K562 (cell line): ENCODE measurements around the gene ZNF276. TPM values are rescaled to one million over a fixed set of nuclear protein-coding genes. Genes with fewer than 3 reads are reported as not detected.
A peak's percentile ranks its signal among the peaks of the same experiment; 100 is the strongest.

ENCODE experiments used
- ATAC-seq: fragments of 200-7000 bp; cut with Tn5 transposase; 3 replicates; pipeline ENCODE4 v1.9.1; 2020; ENCODE audit warnings: moderate library complexity
- BruUV-seq: library from RNA; stranded (reverse); fragments of 400-500 nt; replicated peaks from 2 replicates; lab custom pipeline; 2021; lab: Mats Ljungman, UMichigan
- CTCF ChIA-PET: fragments of 300-600 bp; formaldehyde crosslinking; extraction: SDS; loops from one replicate; lab custom pipeline; 2021; ENCODE audit warnings: low intra/inter-chr PET ratio; lab: Yijun Ruan, JAX
- POLR2A ChIA-PET: fragments of 300-600, 350-650 bp; sonication (Branson Sonifier 250); formaldehyde crosslinking; extraction: SDS; loops from one replicate; lab custom pipeline; 2021; ENCODE audit warnings: antibody characterized with exemption, inconsistent platforms; lab: Yijun Ruan, JAX
- DNase-seq, 4 experiments: peaks; one replicate each; pipeline versions ENCODE4 v3.0.0 to v3.0.0-alpha.2; 2011 to 2018; ENCODE audit warnings: low spot score in 3 of 4, mixed read lengths in 3 of 4; ENCODE audit errors: extremely low read depth in 1 of 4
- FAIRE-seq: peaks from 2 replicates; lab custom pipeline; 2011; peaks lifted over from hg19 to GRCh38; lab: Jason Lieb, UNC
- H2AFZ ChIP-seq: 2 replicates; pipeline ENCODE4 v1.6.0; 2011; ENCODE audit warnings: low read depth, low read length, control low read depth, inconsistent platforms
- H3K27ac ChIP-seq: fragments of 200-600 bp; 3 replicates; pipeline ENCODE4 v1.8.0; 2011; ENCODE audit warnings: low read depth, mild to moderate bottlenecking, control low read depth, inconsistent platforms, low read length, moderate library complexity, mixed read lengths; ENCODE audit errors: extremely low read depth
- H3K27me3 ChIP-seq, 2 experiments: fragments of 300-600 bp in 1 of 2; 2 replicates in 1 of 2; 3 replicates in 1 of 2; pipeline versions ENCODE4 v1.6.0 to v1.8.0; 2011; ENCODE audit warnings: inconsistent platforms in 2 of 2, low read length in 2 of 2, mild to moderate bottlenecking in 1 of 2, mixed read lengths in 1 of 2, moderate library complexity in 1 of 2; ENCODE audit not compliant: control insufficient read depth in 2 of 2, insufficient read depth in 2 of 2
- H3K36me3 ChIP-seq: fragments of 300-600 bp; 3 replicates; pipeline ENCODE4 v1.8.0; 2011; ENCODE audit warnings: mild to moderate bottlenecking, low read length, inconsistent platforms; ENCODE audit not compliant: control insufficient read depth, insufficient read depth
- H3K4me1 ChIP-seq, 2 experiments: fragments of 200-600 bp in 1 of 2; replicated peaks in 1 of 2; 2 replicates in 1 of 2; 3 replicates in 1 of 2; pipeline versions ENCODE4 v1.5.1 to v1.8.0; 2011; ENCODE audit warnings: inconsistent platforms in 2 of 2, low read length in 2 of 2, mild to moderate bottlenecking in 1 of 2, mixed read lengths in 1 of 2, moderate library complexity in 1 of 2; ENCODE audit not compliant: control insufficient read depth in 2 of 2, insufficient read depth in 2 of 2
- H3K4me2 ChIP-seq: 2 replicates; pipeline ENCODE4 v1.6.1; 2011; ENCODE audit warnings: low read length, control low read depth, inconsistent platforms, mixed read lengths; ENCODE audit not compliant: insufficient read depth
- H3K4me3 ChIP-seq: fragments of 200-600 bp; sonication (generic), shearing (Covaris generic); 2 replicates; pipeline ENCODE4 v1.5.1; 2016; ENCODE audit warnings: control low read depth, inconsistent platforms
- H3K79me2 ChIP-seq: fragments of 200-600 bp; 3 replicates; pipeline ENCODE4 v1.8.0; 2011; ENCODE audit warnings: low read length, inconsistent platforms; ENCODE audit not compliant: control insufficient read depth, insufficient read depth
- H3K9ac ChIP-seq, 2 experiments: 2 replicates each; pipeline versions ENCODE4 v1.6.0 to v1.6.1; 2011; ENCODE audit warnings: low read depth in 2 of 2, low read length in 2 of 2, control low read depth in 1 of 2, inconsistent platforms in 1 of 2, mild to moderate bottlenecking in 1 of 2, mixed read lengths in 1 of 2; ENCODE audit not compliant: insufficient read depth in 1 of 2
- H3K9me1 ChIP-seq: one replicate; pipeline ENCODE4 v1.6.0; 2011; ENCODE audit warnings: inconsistent platforms, mild to moderate bottlenecking, low read length, moderate library complexity; ENCODE audit not compliant: control insufficient read depth, insufficient read depth
- H3K9me3 ChIP-seq: replicated peaks from 2 replicates; pipeline ENCODE4 v1.5.1; 2011; ENCODE audit warnings: low read depth, low read length, inconsistent platforms; ENCODE audit not compliant: control insufficient read depth, insufficient read depth
- H4K20me1 ChIP-seq: replicated peaks from 2 replicates; pipeline ENCODE4 v1.6.1; 2011; ENCODE audit warnings: low read length, inconsistent platforms, mixed read lengths; ENCODE audit not compliant: control insufficient read depth, insufficient read depth
- ARID1B ChIP-seq: fragments of 450-650 bp; IDR thresholded peaks from 2 replicates; pipeline ENCODE4 v1.6.1; 2016; ENCODE audit warnings: antibody characterized with exemption, mild to moderate bottlenecking, inconsistent platforms
- CCNT2 ChIP-seq: IDR thresholded peaks from 2 replicates; pipeline ENCODE4 v1.6.1; 2011; ENCODE audit warnings: borderline replicate concordance, low read depth, mild to moderate bottlenecking, moderate library complexity, mixed read lengths, low read length; ENCODE audit not compliant: insufficient read length; ENCODE audit errors: extremely low read depth
- CXXC5 ChIP-seq: fragments of 250-450 bp; sonication (Bioruptor Pico); IDR thresholded peaks from 2 replicates; pipeline ENCODE4 v1.8.0; 2022; ENCODE audit warnings: inconsistent platforms, mild to moderate bottlenecking, moderate library complexity
- ELF2 ChIP-seq: fragments of 250-450 bp; sonication (Bioruptor Pico); IDR thresholded peaks from 2 replicates; pipeline ENCODE4 v1.5.0; 2021; ENCODE audit warnings: mild to moderate bottlenecking
- FOXM1 ChIP-seq, 2 experiments: fragments of 450-650 bp in 1 of 2; sonication (generic) in 1 of 2; formaldehyde crosslinking in 1 of 2; IDR thresholded peaks; 2 replicates each; pipeline versions ENCODE4 v1.6.1 to v1.9.0; 2017 to 2022; ENCODE audit warnings: low read depth in 2 of 2, mild to moderate bottlenecking in 2 of 2, missing genetic modification reagents in 1 of 2, moderate library complexity in 1 of 2
- GATA2 ChIP-seq: sonication (generic); formaldehyde crosslinking; IDR thresholded peaks from 2 replicates; pipeline ENCODE4 v1.4.0; 2020; ENCODE audit warnings: mild to moderate bottlenecking, missing genetic modification reagents
- MAFK ChIP-seq: IDR thresholded peaks from 2 replicates; pipeline ENCODE4 v1.6.1; 2011; ENCODE audit warnings: low read length, improper control_type of control experiment
- NRF1 ChIP-seq, 2 experiments: fragments of 450-650 bp; IDR thresholded peaks in 1 of 2; conservative IDR thresholded peaks in 1 of 2; 2 replicates each; pipeline ENCODE4 v1.6.1; 2014; ENCODE audit warnings: mild to moderate bottlenecking in 2 of 2
- PTRF ChIP-seq: fragments of 450-650 bp; IDR thresholded peaks from 2 replicates; pipeline ENCODE4 v1.6.1; 2016; ENCODE audit warnings: mild to moderate bottlenecking, missing genetic modification characterization, missing compliant biosample characterization
- SMARCC2 ChIP-seq: fragments of 450-650 bp; IDR thresholded peaks from 2 replicates; pipeline ENCODE4 v1.6.1; 2017; ENCODE audit warnings: antibody characterized with exemption, moderate library complexity, mild to moderate bottlenecking, low read depth
- ZNF316 ChIP-seq: fragments of 450-650 bp; IDR thresholded peaks from 2 replicates; pipeline ENCODE4 v1.6.1; 2016
- WGBS: fragments of 100-300 bp; shearing (Covaris generic); methylation state at CpG from one replicate; pipeline ENCODE4 v1.1.6; 2016; ENCODE audit warnings: low coverage, mixed read lengths; ENCODE audit not compliant: insufficient coverage; ENCODE audit errors: missing lambda C conversion rate; 5-methylcytosine and 5-hydroxymethylcytosine counted together
- in situ Hi-C: fragments of 300-500 bp; cut with MboI; formaldehyde crosslinking; loops from 4 replicates; pipeline ENCODE4 v1.15.0; 2018; ENCODE audit warnings: inconsistent platforms, mixed read lengths
- intact Hi-C: fragments of 100-400 bp; cut with micrococcal nuclease; formaldehyde crosslinking; loops from 2 replicates; pipeline ENCODE4 v1.14.2; 2022
- polyA plus RNA-seq, 8 experiments: library from polyadenylated mRNA; depleted of rRNA in 4 of 8; stranded (reverse) in 5 of 8; unstranded in 3 of 8; fragments of >200 nt; fragmentation: Nextera tagmentation in 2 of 8; fragmentation: Illumina TruSeq in 1 of 8; extraction: Ambion mirVana in 2 of 8; extraction: Trizol in 1 of 8; gene quantifications; 2 replicates each; pipeline versions ENCODE4 v1.2.1 to v1.2.3, GENCODE V29; 2011 to 2014; ENCODE audit warnings: inconsistent platforms in 1 of 8, missing spikeins in 1 of 8
- total RNA-seq, 7 experiments: library from RNA; depleted of rRNA in 6 of 7; stranded (reverse); fragments of >200 nt in 6 of 7; fragmentation: Illumina TruSeq in 2 of 7; extraction: Trizol in 2 of 7; gene quantifications; 2 replicates each; pipeline versions ENCODE4 v1.2.1 to v1.2.3, GENCODE V29; 2011 to 2021; ENCODE audit warnings: low replicate concordance in 1 of 7
- TF ChIP-seq, protein P1 (sequence below), 3 experiments: fragments of 200-800 bp in 1 of 3; fragments of 250-450 bp in 1 of 3; fragments of 450-650 bp in 1 of 3; sonication (Bioruptor Pico) in 1 of 3; sonication (Bioruptor generic) in 1 of 3; formaldehyde crosslinking in 1 of 3; IDR thresholded peaks; 2 replicates each; pipeline versions ENCODE4 v1.6.1 to v1.8.0; 2016 to 2022; ENCODE audit warnings: mild to moderate bottlenecking in 2 of 3, missing genetic modification characterization in 2 of 3, missing compliant biosample characterization in 1 of 3, moderate library complexity in 1 of 3
- TF ChIP-seq, protein P2 (sequence below): IDR thresholded peaks from 2 replicates; pipeline ENCODE4 v1.6.1; 2014; ENCODE audit warnings: antibody characterized with exemption

The ZNF276 gene
- total and polyA plus RNA-seq, 9 of the 15 experiments (the other 6 are each of a cell fraction or from before 2014, with no cell fraction given) = 0.49 to 43.9 (median 15.8) TPM

DNA sequence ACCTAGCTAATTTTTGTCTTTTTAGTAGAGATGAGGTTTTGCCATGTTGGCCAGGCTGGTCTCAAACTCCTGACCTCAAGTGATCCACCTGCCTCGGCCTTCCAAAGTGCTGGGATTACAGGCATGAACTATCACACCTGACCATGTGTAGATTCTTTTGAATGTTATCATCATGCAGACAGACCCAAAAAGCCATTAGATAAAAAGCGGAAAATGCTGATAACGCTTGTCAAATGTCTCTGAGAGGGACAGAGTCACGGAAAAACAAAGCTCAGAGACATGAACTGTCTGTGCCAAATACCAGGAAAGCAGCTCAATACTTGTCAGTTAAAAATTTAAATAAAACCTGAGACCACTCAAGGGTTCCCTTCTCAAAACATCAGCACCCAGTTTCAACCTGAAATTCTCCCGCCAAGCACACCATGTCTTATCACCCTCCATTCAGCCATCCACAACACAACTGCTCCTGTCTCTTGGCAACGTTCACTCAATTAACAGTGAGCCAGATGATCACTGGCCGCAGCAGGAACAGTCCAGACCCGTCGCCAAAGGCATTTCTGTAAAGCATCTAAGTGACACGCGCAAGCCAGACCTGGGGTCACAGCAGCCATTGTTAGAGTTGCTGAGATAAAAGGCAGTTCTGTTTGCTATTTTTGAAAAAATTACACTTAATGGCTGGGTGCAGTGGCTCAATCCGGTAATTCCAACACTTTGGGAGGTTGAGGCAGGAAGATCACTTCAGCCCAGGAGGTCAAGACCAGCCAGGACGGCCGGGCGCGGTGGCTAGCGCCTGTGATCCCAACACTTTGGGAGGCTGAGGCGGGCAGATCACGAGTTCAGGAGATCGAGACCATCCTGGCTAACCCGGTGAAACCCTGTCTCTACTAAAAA lies 65.4 kb downstream of the ZNF276 start:
- H3K27ac ChIP-seq = peak overlapping the region; percentile 56; the same call in 2 of the 3 replicates
- H3K4me3 ChIP-seq = no peak overlapping the region
- 56% methylated on average over 17 of the region's 21 CpGs for WGBS
- ATAC-seq (peak; percentile 74), DNase-seq (peak in 2 of 4 experiments; percentile 11 to 47), FAIRE-seq (peak; percentile 54)
- H3K27me3 ChIP-seq = no peaks in the 10 kb centered on the region
- H4K20me1 ChIP-seq = peaks cover 4% of the 10 kb centered on the region; the same call in 1 of the 2 replicates
- H3K36me3 ChIP-seq = peaks cover 94% of the 10 kb centered on the region; the same call in 2 of the 3 replicates
- H3K9me3 ChIP-seq = no peaks in the 10 kb centered on the region
- peak overlapping the region; percentile 4; the same call in 1 of the 2 replicates for H3K4me2 ChIP-seq
- intact Hi-C loops (no loop called here), in situ Hi-C loops (no loop called here)
- H3K9me1 ChIP-seq = no peaks in the 10 kb centered on the region
- ChIA-PET CTCF (no interaction called here), POLR2A (no interaction called here)
- TSS peak; percentile 20 for BruUV-seq
- no peaks in the 10 kb centered on the region; the same call in 2 of the 3 replicates for H3K79me2 ChIP-seq
- peak overlapping the region in 1 of 2 experiments; percentile 68; a peak in 2 of 4 replicates for H3K9ac ChIP-seq
- H3K4me1 ChIP-seq = peaks cover 6 to 9% of the 10 kb centered on the region in 2 experiments; a peak in 4 of 5 replicates
- no peak overlapping the region for H2AFZ ChIP-seq
- TF ChIP-seq ARID1B = peak; percentile 93
- TF ChIP-seq, protein P1, sequence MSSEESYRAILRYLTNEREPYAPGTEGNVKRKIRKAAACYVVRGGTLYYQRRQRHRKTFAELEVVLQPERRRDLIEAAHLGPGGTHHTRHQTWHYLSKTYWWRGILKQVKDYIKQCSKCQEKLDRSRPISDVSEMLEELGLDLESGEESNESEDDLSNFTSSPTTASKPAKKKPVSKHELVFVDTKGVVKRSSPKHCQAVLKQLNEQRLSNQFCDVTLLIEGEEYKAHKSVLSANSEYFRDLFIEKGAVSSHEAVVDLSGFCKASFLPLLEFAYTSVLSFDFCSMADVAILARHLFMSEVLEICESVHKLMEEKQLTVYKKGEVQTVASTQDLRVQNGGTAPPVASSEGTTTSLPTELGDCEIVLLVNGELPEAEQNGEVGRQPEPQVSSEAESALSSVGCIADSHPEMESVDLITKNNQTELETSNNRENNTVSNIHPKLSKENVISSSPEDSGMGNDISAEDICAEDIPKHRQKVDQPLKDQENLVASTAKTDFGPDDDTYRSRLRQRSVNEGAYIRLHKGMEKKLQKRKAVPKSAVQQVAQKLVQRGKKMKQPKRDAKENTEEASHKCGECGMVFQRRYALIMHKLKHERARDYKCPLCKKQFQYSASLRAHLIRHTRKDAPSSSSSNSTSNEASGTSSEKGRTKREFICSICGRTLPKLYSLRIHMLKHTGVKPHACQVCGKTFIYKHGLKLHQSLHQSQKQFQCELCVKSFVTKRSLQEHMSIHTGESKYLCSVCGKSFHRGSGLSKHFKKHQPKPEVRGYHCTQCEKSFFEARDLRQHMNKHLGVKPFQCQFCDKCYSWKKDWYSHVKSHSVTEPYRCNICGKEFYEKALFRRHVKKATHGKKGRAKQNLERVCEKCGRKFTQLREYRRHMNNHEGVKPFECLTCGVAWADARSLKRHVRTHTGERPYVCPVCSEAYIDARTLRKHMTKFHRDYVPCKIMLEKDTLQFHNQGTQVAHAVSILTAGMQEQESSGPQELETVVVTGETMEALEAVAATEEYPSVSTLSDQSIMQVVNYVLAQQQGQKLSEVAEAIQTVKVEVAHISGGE (CRISPR knock-in tag; IDR thresholded peaks at IDR 0.05) = 0 out of 6 replicates have a peak, but pooled peaks of 1 of the 3 experiments have one; percentile 28
- TF ChIP-seq, protein P2, sequence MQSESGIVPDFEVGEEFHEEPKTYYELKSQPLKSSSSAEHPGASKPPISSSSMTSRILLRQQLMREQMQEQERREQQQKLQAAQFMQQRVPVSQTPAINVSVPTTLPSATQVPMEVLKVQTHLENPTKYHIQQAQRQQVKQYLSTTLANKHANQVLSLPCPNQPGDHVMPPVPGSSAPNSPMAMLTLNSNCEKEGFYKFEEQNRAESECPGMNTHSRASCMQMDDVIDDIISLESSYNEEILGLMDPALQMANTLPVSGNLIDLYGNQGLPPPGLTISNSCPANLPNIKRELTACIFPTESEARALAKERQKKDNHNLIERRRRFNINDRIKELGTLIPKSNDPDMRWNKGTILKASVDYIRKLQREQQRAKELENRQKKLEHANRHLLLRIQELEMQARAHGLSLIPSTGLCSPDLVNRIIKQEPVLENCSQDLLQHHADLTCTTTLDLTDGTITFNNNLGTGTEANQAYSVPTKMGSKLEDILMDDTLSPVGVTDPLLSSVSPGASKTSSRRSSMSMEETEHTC = no peak
- no peak for TF ChIP-seq MAFK
- peak; percentile 49 for TF ChIP-seq ZNF316
- TF ChIP-seq CCNT2 = peak; percentile 39
- no peak for TF ChIP-seq PTRF (tag)
- TF ChIP-seq GATA2 (CRISPR knock-in tag) = peak; percentile 52; the same call in 1 of the 2 replicates
- no peak for TF ChIP-seq ELF2 (CRISPR knock-in tag)
- peak; percentile 21 to 25; a peak in 2 of 4 replicates for TF ChIP-seq NRF1 (conservative IDR thresholded peaks at IDR 0.05 in 1 of 2, IDR thresholded peaks at IDR 0.05 in 1 of 2)
- TF ChIP-seq SMARCC2 = 0 out of 2 replicates have a peak, but pooled peaks have one; percentile 25
- peak; percentile 68 for TF ChIP-seq FOXM1 (IDR thresholded peaks at IDR 0.05; ENCODE audit: low read depth)
- no peak for TF ChIP-seq FOXM1 (CRISPR knock-in tag; IDR thresholded peaks at IDR 0.05; ENCODE audit: low read depth)
- TF ChIP-seq CXXC5 (CRISPR knock-in tag) = peak; percentile 70
